GM18867 (cell line): ENCODE results near the gene MKLN1.
"Not testable (repeated sequence)": the region's sequence is repeated elsewhere in the genome, so short reads cannot be mapped to it uniquely, and the experiment has no call there.

Experiments
- ATAC-seq: cut with Tn5 transposase; IDR thresholded peaks from one replicate; pipeline ENCODE4 v1.9.1; 2021; ENCODE audit warnings: mild to moderate bottlenecking, moderate library complexity; ENCODE audit not compliant: unreplicated experiment

Gene MKLN1

DNA sequence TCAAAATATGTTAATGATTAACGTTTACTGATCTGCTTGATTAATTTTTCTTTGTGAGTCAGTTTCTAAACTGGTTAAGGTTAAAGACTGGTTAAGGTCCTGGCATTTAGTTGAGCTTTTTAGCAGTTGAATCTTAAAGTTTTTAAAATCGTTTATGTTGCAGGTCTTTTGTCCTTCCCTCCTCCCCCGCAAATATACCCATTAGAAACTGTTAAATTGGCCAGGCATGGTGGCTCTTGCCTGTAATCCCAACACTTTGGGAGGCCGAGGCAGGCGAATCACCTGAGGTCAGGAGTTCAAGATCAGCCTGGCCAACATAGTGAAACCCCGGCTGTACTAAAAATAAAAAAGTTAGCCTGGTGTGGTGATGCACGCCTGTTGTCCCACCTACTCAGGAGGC, 127.9 kb downstream of the MKLN1 start:
- ATAC-seq, result no peak

DNA sequence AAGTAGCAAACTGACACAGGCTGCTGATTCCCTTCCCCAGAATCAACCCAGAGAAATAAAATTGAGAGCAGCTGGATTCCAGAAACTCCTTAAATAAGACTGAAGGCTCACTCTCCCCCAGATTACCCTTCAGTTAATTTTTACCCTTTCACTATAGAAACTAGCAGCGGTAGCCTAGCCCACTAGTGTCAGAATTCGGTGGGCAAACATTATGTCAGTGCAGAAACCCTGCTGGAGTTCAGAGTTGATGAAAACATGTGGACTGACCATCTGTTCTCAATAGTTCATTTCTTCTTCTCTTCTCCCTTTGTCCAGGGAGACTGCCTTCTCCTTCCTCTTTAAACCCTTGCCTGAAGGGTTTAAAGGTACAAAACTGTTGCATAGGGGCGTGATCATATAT, 128.7 kb downstream of the MKLN1 start:
- no peak for ATAC-seq

DNA sequence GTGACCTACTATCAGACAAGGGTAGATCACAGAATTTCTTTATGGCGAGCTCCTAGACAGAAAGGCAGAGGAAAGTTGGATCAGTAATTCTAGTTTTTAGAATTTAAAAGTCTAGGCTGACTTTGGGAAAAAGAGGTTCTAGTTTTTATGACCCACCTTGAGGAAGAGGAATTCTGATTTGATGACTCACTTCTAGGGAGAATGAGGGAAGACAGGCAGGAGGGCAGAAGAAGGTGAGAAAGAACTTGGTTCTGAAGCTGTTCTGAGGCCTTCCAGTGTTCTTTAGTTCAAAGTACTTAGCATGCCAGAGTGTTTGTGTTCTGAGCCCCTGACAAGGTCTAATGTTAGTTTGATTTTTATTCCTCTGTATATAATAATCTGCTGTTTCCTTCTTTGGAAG, 131.6 kb downstream of the MKLN1 start:
- no peak for ATAC-seq

DNA sequence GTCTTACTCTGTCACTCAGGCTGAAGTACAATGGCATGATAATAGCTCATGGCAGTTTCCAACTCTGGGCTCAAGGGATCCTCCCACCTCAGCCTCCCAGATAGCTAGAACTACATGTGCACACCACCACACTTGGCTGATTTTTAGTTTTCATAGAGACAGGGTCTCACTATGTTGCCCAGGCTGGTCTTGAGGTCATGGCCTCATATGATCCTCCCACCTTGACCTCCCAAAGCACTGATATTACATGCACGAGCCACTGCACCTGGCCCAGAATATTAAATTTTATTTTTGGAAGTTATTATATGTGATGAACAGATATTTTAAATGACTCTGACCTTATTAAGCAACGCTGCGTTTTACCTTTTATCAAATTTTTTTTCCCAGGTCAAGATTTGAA, 134.4 kb downstream of the MKLN1 start:
- no peak for ATAC-seq

DNA sequence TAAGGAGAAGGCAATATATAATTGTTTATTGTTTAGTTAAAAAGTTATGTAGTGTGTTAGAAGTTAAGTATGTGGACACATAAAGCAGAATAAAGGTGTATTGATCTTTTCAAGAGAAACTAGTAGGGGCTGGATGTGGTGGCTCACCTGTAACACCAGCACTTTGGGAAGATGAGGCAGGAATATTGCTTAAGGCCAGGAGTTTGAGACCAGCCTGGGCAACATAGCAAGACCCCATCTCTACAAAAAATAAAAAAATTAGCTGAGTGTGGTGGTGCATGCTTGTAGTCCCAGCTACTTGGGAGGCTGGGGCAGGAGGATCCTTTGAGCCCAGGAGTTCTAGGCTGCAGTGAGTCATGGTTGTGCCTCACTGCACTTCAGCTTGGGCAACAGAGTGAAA, 135.0 kb downstream of the MKLN1 start:
- ATAC-seq, result not testable (repeated sequence)

DNA sequence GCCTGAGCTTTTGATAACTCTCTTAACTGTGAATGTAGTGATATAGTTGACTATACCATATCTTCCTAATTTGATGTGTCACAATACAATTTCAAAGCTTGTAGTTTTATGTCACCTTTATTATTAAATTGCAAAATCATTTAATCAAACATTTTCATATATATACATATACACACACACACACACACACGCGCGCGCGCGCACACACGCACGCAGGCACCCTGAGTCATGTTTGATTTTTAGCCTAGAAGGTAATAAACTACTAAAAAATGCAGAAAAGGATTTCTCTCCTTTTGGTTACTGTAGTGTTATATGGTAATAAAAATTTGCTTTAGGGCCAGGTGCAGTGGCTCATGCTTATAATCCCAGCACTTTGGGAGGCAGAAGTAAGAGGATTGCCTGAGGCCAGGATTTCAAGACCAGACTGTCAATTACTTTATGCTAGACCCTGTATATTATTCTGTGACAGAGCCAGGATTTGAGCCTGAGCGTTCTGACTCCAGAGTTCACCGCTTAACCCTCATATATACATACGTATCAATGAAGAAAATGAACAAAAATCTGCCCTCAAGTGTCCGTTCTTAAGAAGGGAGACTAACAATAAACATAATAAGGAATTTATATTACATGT, 139.2 kb downstream of the MKLN1 start:
- ATAC-seq, result no peak

DNA sequence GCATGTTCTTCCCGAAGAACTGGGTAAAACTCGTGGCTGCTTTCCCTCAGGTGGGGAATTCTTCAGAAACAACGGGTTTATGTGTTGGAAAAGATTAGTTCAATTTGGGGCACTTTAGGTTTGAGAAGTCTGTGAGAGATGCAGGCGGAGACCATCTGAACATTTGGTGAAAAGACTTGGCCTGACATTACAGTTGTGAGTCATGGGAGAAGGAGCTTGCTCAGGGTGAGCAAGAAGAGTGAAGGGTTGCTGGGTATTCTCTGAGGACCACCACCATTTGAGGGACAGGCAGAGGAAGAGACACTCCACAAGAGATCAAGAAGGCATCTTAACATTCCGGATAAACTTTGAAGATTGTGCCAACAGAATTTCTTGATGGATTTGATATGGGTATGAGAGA, 140.1 kb downstream of the MKLN1 start:
- no peak for ATAC-seq

DNA sequence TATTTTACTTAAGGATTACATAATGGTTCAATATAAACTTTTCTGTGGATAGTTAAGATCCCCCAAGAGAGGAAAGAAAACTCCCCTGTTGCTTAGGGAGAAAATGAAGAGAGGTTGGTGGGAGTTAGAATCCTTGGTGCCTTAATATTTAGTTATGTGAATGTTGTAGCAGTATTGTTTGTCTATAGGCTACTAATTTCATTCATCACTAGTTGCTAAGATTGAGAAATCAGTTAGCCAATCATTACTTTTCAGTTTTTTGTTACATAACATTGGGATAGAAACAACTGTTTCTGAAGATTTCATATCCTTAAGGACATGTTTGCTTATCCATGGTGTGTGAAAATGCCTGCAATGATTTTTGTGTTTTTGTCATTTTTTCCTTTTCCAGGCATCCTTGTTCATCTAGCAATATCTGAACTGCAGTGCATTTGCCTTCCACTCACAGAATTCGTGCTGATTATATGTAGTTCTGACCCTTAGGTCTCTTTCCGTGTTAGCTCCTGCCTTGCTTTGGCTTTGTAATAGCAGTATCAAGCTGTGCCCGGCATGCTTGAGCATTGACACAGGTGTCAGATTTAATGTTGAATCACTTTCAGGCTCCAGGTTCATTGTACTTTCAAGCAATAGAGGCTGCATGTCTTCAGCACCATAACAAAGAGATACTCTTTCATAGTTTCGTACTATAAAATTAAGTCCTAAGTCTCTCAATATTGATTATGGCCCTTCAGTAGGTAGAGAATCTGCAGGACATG, 143.8 kb downstream of the MKLN1 start:
- ATAC-seq, result no peak

DNA sequence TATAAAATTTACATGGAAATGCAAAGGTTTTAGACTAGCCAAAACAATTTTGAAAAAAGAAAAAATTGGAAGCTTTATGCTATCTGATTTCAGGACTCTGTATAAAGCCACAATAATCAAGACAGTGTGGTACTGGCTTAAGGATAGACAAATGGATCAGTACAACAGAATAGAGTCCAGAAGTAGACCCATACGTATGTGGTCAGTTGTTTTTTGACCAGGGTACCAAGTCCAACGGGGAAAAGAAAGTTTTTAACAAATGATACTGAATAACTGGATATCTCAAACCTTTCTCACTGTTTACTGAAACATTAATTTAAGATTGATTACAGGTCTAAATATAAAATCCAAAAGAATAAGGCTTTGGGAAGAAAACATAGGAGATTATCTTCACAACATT, 149.1 kb downstream of the MKLN1 start:
- no peak for ATAC-seq

DNA sequence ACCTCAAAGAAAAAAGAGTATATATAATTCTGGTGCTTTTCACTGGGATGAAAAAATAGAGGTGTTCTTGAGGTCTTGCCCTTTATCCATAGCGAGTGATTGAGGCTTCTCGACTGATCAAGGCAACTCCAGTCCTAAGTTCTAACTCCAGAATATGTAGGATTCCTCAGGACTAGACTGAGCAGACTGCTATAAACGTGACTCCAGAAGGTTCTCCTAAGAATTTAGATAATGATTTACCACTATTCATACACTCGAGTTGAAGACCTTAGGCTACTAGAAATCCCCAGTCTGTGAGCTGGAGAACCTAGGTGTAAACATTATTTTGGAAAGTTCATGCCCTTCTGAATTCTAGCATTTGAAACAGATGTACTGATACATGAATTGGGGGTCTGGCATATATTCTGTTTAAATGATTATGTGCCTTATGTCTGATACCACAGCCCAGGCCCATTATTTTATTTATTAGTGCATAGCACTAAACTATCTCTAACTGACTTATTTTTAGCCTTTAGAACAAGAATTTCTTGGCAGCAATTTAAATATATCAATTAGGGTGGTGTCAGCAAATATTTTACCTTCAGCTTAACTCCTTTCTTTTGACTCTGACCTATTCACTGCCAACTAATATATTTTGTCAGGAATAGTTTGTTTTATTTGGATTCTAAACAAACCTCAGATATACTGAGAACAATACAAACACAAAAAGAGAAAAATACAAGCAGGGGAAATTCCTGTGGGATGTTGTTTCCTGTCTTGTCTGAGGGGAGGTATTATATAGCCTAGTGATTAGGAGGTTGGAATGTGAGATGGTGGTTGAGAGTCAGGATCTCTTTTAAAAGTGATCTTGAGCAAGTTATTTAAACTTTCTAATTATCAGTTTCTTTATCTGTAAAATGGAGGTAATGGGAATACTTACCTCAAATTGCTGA, 153.0 kb downstream of the MKLN1 start:
- ATAC-seq, result no peak

DNA sequence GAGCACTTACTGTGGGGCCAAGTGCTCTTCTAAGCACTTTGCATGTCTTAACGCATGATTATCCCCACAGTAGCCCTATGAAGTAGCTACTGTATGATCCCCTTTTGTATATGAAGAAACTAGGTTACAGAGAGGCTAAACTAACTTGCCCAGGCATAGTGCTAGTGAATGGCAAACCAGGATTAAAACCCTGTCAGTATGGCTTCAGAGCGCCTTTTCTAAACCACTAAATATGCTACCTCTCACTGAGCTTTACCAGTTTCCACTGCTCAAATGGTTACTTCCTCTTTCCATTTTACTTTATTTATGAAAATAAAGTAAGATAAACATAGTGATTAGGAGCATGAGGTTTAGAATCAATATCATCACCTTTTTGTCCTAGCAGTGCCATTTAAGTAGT, 155.1 kb downstream of the MKLN1 start:
- ATAC-seq, result peak; percentile 75

DNA sequence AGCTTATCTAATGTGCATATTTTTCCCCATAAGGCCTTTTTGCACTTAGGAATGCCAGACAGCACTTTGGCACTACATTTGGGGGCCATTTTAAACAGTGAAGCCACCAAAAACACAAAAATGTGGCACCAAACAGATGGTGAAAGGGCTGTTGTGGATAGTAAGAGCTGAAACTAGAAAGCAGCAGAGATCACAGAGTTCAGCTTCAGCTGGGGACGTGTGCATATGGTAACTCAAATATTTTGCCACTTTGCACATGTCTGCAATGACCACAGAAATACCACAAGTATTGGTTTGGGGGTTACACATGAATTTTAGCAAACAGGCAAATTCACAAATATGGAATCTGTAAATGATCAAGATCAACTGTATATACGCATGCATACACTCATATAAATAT, 155.9 kb downstream of the MKLN1 start:
- ATAC-seq, result no peak

DNA sequence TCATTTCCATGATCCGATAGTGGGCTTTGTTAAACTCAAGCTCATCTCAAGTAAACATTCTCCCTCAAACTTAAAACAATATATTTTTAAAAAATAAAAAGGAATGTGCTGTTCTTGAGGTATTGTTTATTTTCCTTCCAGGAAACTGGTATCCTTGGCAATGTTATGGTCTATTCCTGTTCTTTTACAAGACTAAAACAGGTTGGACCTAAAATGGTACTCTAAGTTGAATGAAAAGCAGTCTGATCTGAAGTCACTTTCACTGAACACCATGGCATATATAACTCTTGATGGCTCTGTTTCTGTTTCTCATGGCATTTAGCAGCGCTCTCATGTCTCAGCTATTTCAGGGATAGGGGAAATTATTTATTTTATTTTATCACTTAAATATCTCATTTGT, 158.7 kb downstream of the MKLN1 start:
- ATAC-seq, result no peak

DNA sequence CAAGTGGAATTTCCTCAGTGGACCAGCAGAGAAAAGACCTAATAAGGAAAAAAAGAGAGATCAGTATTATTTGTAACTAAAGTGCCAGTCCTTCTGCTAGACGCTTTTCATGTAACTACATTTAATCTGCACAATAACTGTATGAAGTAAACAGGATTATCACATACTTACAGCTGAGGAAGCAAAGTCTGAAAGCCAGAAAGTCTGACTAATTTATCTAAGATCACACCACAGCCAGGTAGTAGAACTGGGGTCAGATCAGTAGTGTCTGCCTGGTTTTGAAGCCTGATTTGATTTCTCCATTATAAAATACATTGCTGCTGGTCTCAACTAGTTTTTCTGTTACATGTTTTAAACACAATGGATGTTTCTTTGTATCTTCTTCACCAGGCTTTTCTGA, 159.5 kb downstream of the MKLN1 start:
- ATAC-seq, result no peak

DNA sequence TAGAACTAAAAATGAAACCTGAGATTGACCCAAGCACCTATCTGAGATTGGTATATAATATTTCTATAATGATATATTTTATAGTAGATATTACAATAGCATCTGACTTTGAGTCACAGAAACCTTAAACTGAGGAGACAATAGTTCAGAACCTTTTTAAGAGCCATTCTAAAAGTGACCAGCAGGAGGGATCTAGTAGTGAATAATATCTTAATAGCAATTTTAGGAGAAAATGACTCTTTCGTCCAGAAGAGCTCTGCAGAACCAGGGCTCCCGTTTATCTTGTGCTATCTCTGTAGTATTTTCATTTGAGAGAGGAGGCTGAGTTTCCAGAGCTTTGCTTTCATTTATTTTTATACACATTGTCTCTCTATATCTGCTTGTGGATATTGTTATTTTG, 160.7 kb downstream of the MKLN1 start:
- ATAC-seq, result no peak

DNA sequence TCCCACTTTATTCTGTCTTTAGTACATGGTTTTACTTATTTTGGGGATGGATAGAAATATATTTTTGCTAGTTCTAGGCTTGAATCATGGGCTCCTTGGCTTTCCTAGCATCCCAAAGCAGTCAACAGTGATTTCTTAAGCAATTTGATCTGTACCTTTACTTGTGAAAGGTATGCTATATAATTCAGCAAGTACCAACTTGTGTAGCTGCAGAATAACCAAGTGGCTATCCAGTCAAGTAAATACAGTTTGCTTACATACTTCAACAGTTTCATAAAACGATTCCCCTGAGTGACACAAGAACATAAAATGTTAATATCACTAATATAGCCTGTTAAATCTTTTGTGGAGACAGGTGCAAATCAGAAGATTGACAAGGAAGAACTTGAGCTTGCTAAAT, 161.5 kb downstream of the MKLN1 start:
- no peak for ATAC-seq

DNA sequence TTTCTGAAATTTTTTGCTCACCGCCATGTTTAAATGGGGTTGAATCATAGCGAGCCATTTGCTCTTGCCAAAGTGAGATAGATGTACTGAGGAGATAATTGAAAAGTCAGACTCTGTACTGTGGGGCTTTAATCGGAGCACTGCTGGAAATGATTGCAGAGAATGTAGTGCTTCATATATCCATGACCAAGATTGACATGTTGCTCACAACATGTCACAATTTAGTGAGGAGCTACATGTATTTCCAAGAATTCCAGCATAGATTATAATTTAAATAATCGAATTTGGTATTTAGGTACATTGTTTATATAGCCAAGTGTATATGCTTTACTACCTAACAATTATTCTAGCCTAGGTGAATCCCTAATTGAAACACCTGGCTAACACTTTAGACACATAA, 162.2 kb downstream of the MKLN1 start:
- no peak for ATAC-seq

DNA sequence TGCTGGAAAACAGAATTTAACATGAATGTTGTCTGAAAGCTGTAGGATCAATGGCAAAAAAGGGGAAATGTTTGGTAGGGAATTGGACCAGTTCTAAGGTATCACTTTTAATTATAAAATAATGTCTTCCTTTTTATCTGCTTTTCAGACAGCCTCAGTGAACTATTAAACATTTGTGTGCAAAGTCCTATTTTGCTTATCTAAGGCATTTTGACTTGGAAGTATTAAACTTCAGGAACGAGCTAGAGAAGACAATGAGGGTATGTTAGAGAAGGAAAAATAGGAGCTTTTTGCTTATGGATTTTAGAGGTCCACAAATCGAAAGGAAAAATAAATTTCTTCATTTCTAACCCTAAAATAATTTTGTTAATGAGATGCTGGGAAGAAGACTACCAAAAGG, 165.4 kb downstream of the MKLN1 start:
- no peak for ATAC-seq

DNA sequence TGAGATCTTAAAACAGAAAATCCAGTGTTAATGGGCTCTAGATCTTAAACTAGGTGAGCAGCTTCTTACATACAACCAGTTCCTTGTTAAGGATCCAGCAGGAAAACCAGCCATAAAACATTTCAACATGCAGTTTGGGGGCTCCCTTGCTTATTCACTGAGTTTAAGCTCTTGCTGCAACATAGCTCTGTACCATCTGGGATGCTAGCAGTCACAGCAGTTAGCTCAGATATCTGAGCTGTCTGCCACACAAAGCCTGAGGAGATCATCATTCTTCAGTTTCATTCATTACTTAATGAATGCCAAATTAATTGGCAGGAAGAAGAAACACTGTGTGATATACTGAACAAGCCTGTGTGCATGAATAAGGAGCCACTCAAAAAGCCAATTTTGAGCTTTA, 165.9 kb downstream of the MKLN1 start:
- no peak for ATAC-seq

DNA sequence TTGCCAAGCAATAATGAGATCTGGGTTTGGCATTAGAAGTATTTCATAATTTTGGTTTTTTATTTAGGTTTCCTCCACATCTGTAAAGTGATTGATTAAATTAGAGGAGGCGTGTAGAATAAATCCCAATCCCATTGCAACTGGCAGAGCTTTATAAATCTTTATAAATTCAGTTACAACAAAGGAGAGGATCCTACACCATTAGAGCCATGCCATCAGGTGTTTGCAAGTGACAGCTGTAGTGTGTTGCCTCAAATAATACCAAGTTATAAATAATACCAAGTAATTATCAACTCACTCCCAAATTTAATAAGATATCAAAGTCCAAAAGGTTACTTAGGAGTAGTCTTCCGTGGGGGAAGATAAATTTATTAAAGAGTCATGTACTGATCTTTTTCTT, 166.5 kb downstream of the MKLN1 start:
- no peak for ATAC-seq

DNA sequence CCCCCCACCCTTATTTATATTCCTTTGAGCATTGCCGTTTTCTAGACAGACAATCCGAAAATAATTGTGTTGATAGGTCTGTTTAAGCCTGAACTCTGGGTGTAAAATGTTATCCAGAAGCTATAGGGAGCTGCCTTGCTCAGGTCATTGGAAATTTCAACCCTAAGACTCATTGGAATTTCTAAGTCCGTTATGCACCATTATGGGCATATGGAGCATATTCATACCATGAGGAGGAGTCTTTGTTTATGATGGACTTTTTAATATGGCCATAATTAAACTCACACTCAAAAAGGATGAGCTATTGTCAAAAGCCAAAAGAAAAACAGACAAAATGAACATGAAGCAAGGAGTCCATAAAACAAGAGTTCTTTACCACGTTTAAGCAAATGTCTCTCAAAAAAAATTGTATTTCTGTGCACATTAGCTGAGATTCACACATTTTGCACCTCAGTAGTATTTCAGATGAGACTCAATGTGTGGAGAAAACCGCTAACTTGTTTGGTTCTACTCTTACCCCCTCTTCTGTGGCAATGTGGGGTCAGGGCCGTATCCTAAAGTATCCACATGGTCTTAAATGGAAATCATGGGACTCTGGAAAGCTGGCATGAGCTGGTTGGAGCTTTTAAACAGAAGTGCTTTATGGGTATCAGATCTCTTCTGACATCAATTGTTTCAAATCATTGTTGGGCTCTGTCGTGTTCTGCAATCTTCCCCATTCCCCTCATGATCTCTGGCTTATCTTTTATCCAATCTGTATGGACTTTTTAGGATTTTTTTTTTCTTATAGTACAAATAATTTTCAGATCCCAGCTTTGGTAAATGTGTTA, 168.2 kb downstream of the MKLN1 start:
- ATAC-seq, result no peak
